PC-3 (cell line): Measurements from ENCODE around the gene MVB12B. TPM values are rescaled to one million over a fixed set of nuclear protein-coding genes. Genes with fewer than 3 reads are reported as not detected.

Experiments
- ATAC-seq: fragments of 200-7000 bp; cut with Tn5 transposase; 2 replicates; pipeline ENCODE4 v1.9.1; 2020; ENCODE audit warnings: mild to moderate bottlenecking, moderate library complexity
- BruUV-seq: library from RNA; stranded (reverse); fragments of 400-500 nt; replicated peaks from 2 replicates; lab custom pipeline; 2021; lab: Mats Ljungman, UMichigan
- CTCF ChIA-PET: fragments of 300-600 bp; sonication (Branson Sonifier 250); formaldehyde crosslinking; loops from one replicate; lab custom pipeline; 2022; ENCODE audit warnings: antibody characterized with exemption; lab: Charles Lee
- POLR2A ChIA-PET: fragments of 300-600 bp; sonication (Branson Sonifier 250); formaldehyde crosslinking; loops from one replicate; lab custom pipeline; 2022; ENCODE audit warnings: antibody characterized with exemption; ENCODE audit not compliant: unreplicated experiment; lab: Charles Lee
- DNase-seq: peaks from one replicate; pipeline ENCODE4 v3.0.0-alpha.2; 2015
- H2AFZ ChIP-seq: fragments of 300-600 bp; sonication (generic); 2 replicates; pipeline ENCODE4 v1.6.0; 2016; ENCODE audit warnings: antibody characterized with exemption, low read length
- H3F3A ChIP-seq: fragments of 300-600 bp; sonication (generic); one replicate; pipeline ENCODE4 v1.6.0; 2017; ENCODE audit warnings: antibody characterized with exemption, low read length, control low read depth, mild to moderate bottlenecking; ENCODE audit not compliant: unreplicated experiment
- H3K27ac ChIP-seq: fragments of 300-600 bp; sonication (generic); 2 replicates; pipeline ENCODE4 v1.5.1; 2016; ENCODE audit warnings: mild to moderate bottlenecking, low read length
- H3K27me3 ChIP-seq: fragments of 300-600 bp; sonication (generic); 2 replicates; pipeline ENCODE4 v1.6.1; 2016; ENCODE audit warnings: low read length, mixed read lengths
- H3K36me3 ChIP-seq: fragments of 300-600 bp; sonication (generic); 2 replicates; pipeline ENCODE4 v1.6.1; 2016; ENCODE audit warnings: low read depth, mixed run types, low read length, mixed read lengths
- H3K4me1 ChIP-seq: fragments of 300-600 bp; sonication (generic); 2 replicates; pipeline ENCODE4 v1.5.1; 2016; ENCODE audit warnings: low read length; ENCODE audit not compliant: insufficient read depth
- H3K4me2 ChIP-seq: fragments of 300-600 bp; sonication (generic); 2 replicates; pipeline ENCODE4 v1.6.0; 2016; ENCODE audit warnings: low read length
- H3K4me3 ChIP-seq: fragments of 300-600 bp; sonication (generic); 2 replicates; pipeline ENCODE4 v1.5.1; 2016; ENCODE audit warnings: mild to moderate bottlenecking, low read length, mixed read lengths
- H3K79me2 ChIP-seq: fragments of 300-600 bp; sonication (generic); 2 replicates; pipeline ENCODE4 v1.6.1; 2017; ENCODE audit warnings: low read length, mixed read lengths
- H3K9ac ChIP-seq: fragments of 300-600 bp; sonication (generic); 2 replicates; pipeline ENCODE4 v1.6.0; 2016; ENCODE audit warnings: mild to moderate bottlenecking, low read length
- H3K9me2 ChIP-seq: fragments of 300-600 bp; sonication (generic); replicated peaks from 2 replicates; pipeline ENCODE4 v1.6.1; 2016; ENCODE audit warnings: mixed run types, low read length, mixed read lengths
- H3K9me3 ChIP-seq: fragments of 300-600 bp; sonication (generic); 2 replicates; pipeline ENCODE4 v1.6.1; 2016; ENCODE audit warnings: low read length, mixed read lengths
- H4K20me1 ChIP-seq: fragments of 300-600 bp; sonication (generic); 2 replicates; pipeline ENCODE4 v1.6.1; 2016; ENCODE audit warnings: low read length, mixed read lengths
- EZH2 ChIP-seq: fragments of 300-600 bp; sonication (generic); IDR thresholded peaks from one replicate; pipeline ENCODE4 v1.6.1; 2017; ENCODE audit warnings: antibody characterized with exemption, mild to moderate bottlenecking, low read length; ENCODE audit not compliant: unreplicated experiment
- EZH2phosphoT487 ChIP-seq: fragments of 300-600 bp; sonication (generic); IDR thresholded peaks from 2 replicates; pipeline ENCODE4 v1.6.1; 2018; ENCODE audit warnings: mild to moderate bottlenecking, antibody characterized with exemption, low read length, borderline replicate concordance
- intact Hi-C: fragments of 100-400 bp; cut with micrococcal nuclease; formaldehyde crosslinking; loops from 2 replicates; pipeline ENCODE4 v1.9.0; 2023
- total RNA-seq: library from RNA; depleted of rRNA; stranded (reverse); fragments of >200 nt; gene quantifications from 2 replicates; pipeline ENCODE4 v1.2.3, GENCODE V29; 2014
- TF ChIP-seq, protein P1 (sequence below): fragments of 300-600 bp; sonication (generic); conservative IDR thresholded peaks from 2 replicates; pipeline ENCODE4 v1.5.1; 2017; ENCODE audit warnings: antibody characterized with exemption, low read depth, mild to moderate bottlenecking, low read length

Gene MVB12B
- total RNA-seq, 1 experiment from 2014 or later: 7.2 TPM

GRCh38 chr9:126448865-126449577 is 122.4 kb downstream of the MVB12B start:
- Histone ChIP-seq H3K9me3 (no peaks in the 10 kb centered on the region), H3K4me1 (no peaks in the 10 kb centered on the region), H3K36me3 (no peaks in the 10 kb centered on the region), H3K9me2 (no peaks in the 10 kb centered on the region), H3K27me3 (no peaks in the 10 kb centered on the region), H3K9ac (no peak overlapping the region), H3K27ac (no peak overlapping the region), H2AFZ (no peak overlapping the region), H3K4me3 (no peak overlapping the region), H3K79me2 (no peaks in the 10 kb centered on the region), H4K20me1 (no peaks in the 10 kb centered on the region), H3K4me2 (no peak overlapping the region), H3F3A (no peaks in the 10 kb centered on the region)
- intact Hi-C loops: no loop called here
- TF ChIP-seq EZH2 (no peak), EZH2phosphoT487 (no peak)
- TF ChIP-seq, protein P1, sequence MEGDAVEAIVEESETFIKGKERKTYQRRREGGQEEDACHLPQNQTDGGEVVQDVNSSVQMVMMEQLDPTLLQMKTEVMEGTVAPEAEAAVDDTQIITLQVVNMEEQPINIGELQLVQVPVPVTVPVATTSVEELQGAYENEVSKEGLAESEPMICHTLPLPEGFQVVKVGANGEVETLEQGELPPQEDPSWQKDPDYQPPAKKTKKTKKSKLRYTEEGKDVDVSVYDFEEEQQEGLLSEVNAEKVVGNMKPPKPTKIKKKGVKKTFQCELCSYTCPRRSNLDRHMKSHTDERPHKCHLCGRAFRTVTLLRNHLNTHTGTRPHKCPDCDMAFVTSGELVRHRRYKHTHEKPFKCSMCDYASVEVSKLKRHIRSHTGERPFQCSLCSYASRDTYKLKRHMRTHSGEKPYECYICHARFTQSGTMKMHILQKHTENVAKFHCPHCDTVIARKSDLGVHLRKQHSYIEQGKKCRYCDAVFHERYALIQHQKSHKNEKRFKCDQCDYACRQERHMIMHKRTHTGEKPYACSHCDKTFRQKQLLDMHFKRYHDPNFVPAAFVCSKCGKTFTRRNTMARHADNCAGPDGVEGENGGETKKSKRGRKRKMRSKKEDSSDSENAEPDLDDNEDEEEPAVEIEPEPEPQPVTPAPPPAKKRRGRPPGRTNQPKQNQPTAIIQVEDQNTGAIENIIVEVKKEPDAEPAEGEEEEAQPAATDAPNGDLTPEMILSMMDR: no peak
- ATAC-seq: no peak
- ChIA-PET CTCF (no interaction called here), POLR2A (no interaction called here)
- DNase-seq: no peak
- BruUV-seq: no TSS peak

- BruUV-seq: no TSS peak
Observed at GRCh38 chr9:126449725-126450667, 123.4 kb downstream of the MVB12B start.

More at GRCh38 chr9:126449725-126450667, 123.4 kb downstream of the MVB12B start:
- H4K20me1 ChIP-seq: no peaks in the 10 kb centered on the region
- no peak overlapping the region for H3K4me2 ChIP-seq
- H3K9me3 ChIP-seq: no peaks in the 10 kb centered on the region
- H3K36me3 ChIP-seq: no peaks in the 10 kb centered on the region
- TF ChIP-seq EZH2 (no peak), EZH2phosphoT487 (no peak)
- TF ChIP-seq, protein P1: no peak
- H3K9ac ChIP-seq: no peak overlapping the region
- no peak for DNase-seq
- H3F3A ChIP-seq: no peaks in the 10 kb centered on the region
- H3K27me3 ChIP-seq: no peaks in the 10 kb centered on the region
- no peaks in the 10 kb centered on the region for H3K79me2 ChIP-seq
- H3K27ac ChIP-seq: no peak overlapping the region
- ATAC-seq: no peak
- intact Hi-C loops: no loop called here
- CTCF ChIA-PET: no interaction called here
- no peaks in the 10 kb centered on the region for H3K4me1 ChIP-seq
- no peaks in the 10 kb centered on the region for H3K9me2 ChIP-seq
- POLR2A ChIA-PET: no interaction called here
- H2AFZ ChIP-seq: no peak overlapping the region
- no peak overlapping the region for H3K4me3 ChIP-seq
